Cardiac fibroblast (primary cell): Measurements from ENCODE around the gene CHID1.

Experiments
- DNase-seq, 2 donors: peaks; one replicate each; pipeline versions ENCODE4 v3.0.0 to v3.0.0-alpha.2; 2010; ENCODE audit warnings: low read depth in 2 of 2
- H3K4me3 ChIP-seq, 2 donors: replicated peaks in 1 of 2; 1 replicate in 1 of 2; 2 replicates in 1 of 2; pipeline ENCODE4 v1.5.1; 2011; ENCODE audit warnings: low read depth in 2 of 2, low read length in 2 of 2, mild to moderate bottlenecking in 2 of 2, moderate library complexity in 1 of 2
- TF ChIP-seq, protein P1 (sequence below): IDR thresholded peaks from one replicate; pipeline ENCODE4 v1.5.1; 2011; ENCODE audit warnings: low read depth, mild to moderate bottlenecking, low read length, inconsistent platforms

The CHID1 gene

DNA sequence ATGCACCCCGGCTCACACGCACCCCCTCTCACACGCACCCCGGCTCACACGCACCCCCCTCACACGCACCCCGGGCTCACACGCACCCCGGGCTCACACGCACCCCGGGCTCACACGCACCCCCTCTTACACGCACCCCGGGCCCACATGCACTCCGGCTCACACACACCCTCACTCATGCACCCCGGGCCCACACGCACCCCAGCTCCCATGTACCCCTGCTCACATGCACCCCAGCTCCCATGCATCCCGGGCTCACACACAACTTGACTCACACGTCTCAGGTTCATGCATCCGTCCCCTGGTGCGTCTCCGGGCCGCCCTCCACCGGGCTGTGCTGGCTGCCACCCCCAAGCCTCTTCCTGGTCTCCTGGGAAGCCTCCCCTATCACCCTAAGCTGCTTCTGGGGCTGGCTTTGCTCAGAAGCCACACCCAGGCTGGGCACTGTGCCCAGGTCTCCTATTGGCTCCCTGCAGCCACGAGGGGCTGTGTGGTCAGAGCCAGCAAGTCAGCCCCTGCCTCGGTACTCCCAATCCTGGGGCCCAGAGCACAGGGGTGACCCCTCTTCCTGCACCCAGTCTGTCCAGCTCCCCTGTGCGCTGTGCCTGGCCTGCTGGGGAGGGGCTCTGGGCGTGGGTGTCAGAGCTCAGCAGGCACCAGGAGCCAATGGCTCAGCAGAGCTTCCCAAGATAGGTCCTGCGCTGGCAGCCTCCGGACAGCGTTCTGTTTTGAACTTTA lies 51.0 kb downstream of the CHID1 start:
- TF ChIP-seq, protein P1, sequence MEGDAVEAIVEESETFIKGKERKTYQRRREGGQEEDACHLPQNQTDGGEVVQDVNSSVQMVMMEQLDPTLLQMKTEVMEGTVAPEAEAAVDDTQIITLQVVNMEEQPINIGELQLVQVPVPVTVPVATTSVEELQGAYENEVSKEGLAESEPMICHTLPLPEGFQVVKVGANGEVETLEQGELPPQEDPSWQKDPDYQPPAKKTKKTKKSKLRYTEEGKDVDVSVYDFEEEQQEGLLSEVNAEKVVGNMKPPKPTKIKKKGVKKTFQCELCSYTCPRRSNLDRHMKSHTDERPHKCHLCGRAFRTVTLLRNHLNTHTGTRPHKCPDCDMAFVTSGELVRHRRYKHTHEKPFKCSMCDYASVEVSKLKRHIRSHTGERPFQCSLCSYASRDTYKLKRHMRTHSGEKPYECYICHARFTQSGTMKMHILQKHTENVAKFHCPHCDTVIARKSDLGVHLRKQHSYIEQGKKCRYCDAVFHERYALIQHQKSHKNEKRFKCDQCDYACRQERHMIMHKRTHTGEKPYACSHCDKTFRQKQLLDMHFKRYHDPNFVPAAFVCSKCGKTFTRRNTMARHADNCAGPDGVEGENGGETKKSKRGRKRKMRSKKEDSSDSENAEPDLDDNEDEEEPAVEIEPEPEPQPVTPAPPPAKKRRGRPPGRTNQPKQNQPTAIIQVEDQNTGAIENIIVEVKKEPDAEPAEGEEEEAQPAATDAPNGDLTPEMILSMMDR = no peak
- H3K4me3 ChIP-seq = peak overlapping the region in 1 of 2 donors; percentile 37
- peak; percentile 82 to 96 for DNase-seq

DNA sequence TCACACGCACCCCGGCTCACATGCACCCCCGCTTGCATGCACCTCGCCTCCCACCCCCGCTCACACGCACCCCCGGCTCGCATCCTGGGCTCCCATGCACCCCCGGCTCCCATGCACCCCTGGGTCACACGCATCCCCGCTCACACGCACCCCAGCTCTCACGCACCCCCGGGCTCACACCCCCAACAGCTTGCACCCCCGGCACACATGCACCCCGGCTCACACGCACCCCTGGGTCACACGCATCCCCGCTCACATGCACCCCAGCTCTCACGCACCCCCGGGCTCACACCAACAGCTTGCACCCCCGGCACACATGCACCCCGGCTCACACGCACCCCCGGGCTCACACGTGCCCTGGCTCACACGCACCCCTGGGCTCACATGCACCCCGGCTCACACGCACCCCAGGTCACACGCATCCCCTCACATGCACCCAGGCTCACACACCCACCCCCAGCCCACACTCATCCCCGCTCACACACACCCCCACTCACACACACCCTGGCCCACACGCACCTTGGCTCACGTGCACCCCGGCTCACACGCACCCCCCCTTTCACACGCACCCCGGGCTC lies 51.8 kb downstream of the CHID1 start:
- TF ChIP-seq, protein P1 = no peak
- DNase-seq = no peak
- H3K4me3 ChIP-seq = no peak overlapping the region

DNA sequence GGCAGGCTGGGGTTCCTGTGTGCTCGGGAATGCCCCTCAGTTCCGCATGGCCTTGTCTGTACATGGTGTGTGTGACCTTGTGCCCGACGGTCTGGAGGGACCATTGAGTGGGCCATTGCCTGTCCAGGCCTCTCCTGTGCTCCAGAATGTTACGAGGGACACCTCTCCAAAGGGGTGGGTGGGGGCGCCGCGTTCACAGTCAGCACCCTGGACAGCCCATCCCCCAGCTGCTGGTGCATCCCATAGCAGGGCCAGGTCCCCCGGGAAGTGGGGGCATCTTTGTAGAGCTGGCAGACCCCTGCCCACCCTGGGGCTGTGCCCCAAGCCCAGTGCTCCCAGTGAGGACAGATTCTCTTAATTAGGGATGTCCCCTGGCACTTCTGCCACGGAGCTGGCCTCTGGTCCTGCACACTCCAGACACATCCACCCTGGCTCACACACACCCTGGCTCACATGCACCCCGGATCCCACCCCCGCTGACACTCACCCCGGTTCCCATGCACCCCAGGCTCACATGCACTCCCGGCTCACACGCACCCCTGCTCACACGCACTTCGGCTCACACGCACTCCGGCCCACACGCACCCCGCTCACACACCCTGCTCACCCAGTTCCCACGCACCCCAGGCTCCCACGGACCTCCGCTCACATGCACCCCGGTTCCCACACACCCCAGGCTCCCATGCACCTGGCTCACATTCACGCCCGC lies 52.4 kb downstream of the CHID1 start:
- no peak overlapping the region for H3K4me3 ChIP-seq
- TF ChIP-seq, protein P1 = no peak
- DNase-seq = no peak

DNA sequence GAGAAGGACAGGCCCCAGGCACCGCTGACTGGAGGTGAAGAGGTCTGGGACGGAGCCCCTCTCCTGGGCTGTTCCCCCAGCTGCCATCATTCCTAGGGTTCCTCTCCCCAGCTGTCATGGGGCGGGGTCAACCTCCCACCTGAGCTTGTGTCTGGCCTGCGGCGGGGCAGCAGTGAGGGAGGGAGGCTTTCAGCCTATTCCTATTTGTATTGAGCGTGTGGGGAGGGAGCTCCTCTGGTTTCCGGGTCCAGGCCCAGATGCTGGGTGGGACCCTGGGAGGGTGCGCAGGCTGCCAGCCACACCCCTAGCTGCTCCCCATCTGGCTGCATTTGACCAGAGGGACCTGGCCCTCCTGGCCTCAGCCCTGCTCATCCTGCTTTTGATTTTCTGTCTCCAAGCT lies 54.2 kb downstream of the CHID1 start:
- H3K4me3 ChIP-seq = no peak overlapping the region
- TF ChIP-seq, protein P1 = no peak
- DNase-seq = no peak

DNA sequence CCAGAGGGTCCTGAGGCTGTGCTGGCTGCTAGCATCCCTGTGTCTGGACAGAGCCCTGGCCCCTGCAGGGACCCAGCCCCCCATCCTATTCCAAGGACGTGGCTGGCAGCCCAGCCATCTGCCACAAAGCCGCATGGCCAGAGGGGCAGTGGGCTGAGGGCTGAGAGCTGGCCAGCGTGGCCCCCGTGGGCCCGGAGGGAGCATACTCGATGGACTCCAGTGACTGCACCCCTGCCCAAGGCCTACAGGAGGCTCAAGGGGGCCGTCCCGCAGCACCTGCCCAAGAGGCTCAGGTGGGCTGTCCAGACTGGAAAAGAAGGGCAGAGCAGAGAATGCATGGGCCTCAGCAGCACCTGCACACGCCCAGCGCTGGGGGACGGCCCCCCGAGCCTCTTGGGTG lies 54.8 kb downstream of the CHID1 start:
- TF ChIP-seq, protein P1 = no peak
- no peak for DNase-seq
- H3K4me3 ChIP-seq = no peak overlapping the region

DNA sequence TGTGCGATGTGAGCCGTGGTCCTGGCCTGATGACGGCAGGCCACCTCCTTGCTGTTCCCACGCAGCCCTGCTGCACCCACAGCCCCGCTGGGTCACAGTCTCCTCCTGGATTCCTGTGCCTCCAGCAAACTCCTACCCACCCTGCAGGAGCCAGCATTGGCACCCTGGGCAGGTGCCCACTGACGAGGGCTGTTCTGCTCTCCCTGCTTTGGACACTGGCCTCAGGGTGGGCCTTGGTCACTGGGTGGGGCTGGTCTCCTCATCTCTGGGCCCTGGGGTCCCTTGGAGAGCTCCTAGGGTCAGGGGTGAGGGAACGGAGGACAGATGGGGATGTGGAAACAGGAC lies 55.3 kb downstream of the CHID1 start:
- TF ChIP-seq, protein P1 = no peak
- no peak overlapping the region for H3K4me3 ChIP-seq
- no peak for DNase-seq
